Measurements from ENCODE around the gene MSI2.

Gene MSI2

GRCh38 chr17:57271821-57272220 lies 15.5 kb downstream of the MSI2 start:
- no peak for DNase-seq (ENCODE audit: low read depth)

- DNase-seq (ENCODE audit: low read depth) = no peak
Measured at GRCh38 chr17:57273490-57273889, 17.2 kb downstream of the MSI2 start.

GRCh38 chr17:57274162-57274561 lies 17.8 kb downstream of the MSI2 start:
- DNase-seq (ENCODE audit: low read depth) = no peak

GRCh38 chr17:57275071-57275764 lies 18.9 kb downstream of the MSI2 start:
- DNase-seq (ENCODE audit: low read depth) = no peak

GRCh38 chr17:57276621-57277020 lies 20.3 kb downstream of the MSI2 start:
- no peak for DNase-seq (ENCODE audit: low read depth)

GRCh38 chr17:57277923-57278604 lies 21.7 kb downstream of the MSI2 start:
- DNase-seq (ENCODE audit: low read depth) = no peak

- DNase-seq (ENCODE audit: low read depth) = no peak
Measured at GRCh38 chr17:57278740-57279387, 22.5 kb downstream of the MSI2 start.

GRCh38 chr17:57279432-57279831 lies 23.1 kb downstream of the MSI2 start:
- DNase-seq (ENCODE audit: low read depth) = no peak

- DNase-seq (ENCODE audit: low read depth) = no peak
Measured at GRCh38 chr17:57281887-57282286, 25.6 kb downstream of the MSI2 start.

- DNase-seq (ENCODE audit: low read depth) = no peak
Measured at GRCh38 chr17:57282296-57282695, 26.0 kb downstream of the MSI2 start.

- no peak for DNase-seq (ENCODE audit: low read depth)
Measured at GRCh38 chr17:57283203-57283971, 27.1 kb downstream of the MSI2 start.

GRCh38 chr17:57284583-57284982 lies 28.3 kb downstream of the MSI2 start:
- DNase-seq (ENCODE audit: low read depth) = no peak

GRCh38 chr17:57284984-57285646 lies 28.8 kb downstream of the MSI2 start:
- DNase-seq (ENCODE audit: low read depth) = no peak

GRCh38 chr17:57285701-57286100 lies 29.4 kb downstream of the MSI2 start:
- DNase-seq (ENCODE audit: low read depth) = no peak

GRCh38 chr17:57286399-57287105 lies 30.2 kb downstream of the MSI2 start:
- DNase-seq (ENCODE audit: low read depth) = no peak

GRCh38 chr17:57288040-57288772 lies 31.9 kb downstream of the MSI2 start:
- no peak for DNase-seq (ENCODE audit: low read depth)

- no peak for DNase-seq (ENCODE audit: low read depth)
Measured at GRCh38 chr17:57288773-57289121, 32.4 kb downstream of the MSI2 start.

- no peak for DNase-seq (ENCODE audit: low read depth)
Measured at GRCh38 chr17:57289130-57289529, 32.8 kb downstream of the MSI2 start.

- no peak for DNase-seq (ENCODE audit: low read depth)
Measured at GRCh38 chr17:57289613-57290012, 33.3 kb downstream of the MSI2 start.

GRCh38 chr17:57290981-57291380 lies 34.7 kb downstream of the MSI2 start:
- DNase-seq (ENCODE audit: low read depth) = no peak

- no peak for DNase-seq (ENCODE audit: low read depth)
Measured at GRCh38 chr17:57292091-57292490, 35.8 kb downstream of the MSI2 start.
